GM21528 (cell line): ENCODE data around the gene FBXL7.

Experiments used
- ATAC-seq: cut with Tn5 transposase; IDR thresholded peaks from one replicate; pipeline ENCODE4 v1.9.1; 2021; ENCODE audit warnings: mild to moderate bottlenecking, moderate library complexity; ENCODE audit not compliant: unreplicated experiment, low FRiP score

The FBXL7 gene

GRCh38 chr5:15574806-15575325 is 74.9 kb downstream of the FBXL7 start:
- ATAC-seq: no peak

- ATAC-seq: no peak
These were observed 75.7 kb downstream of the FBXL7 start for GRCh38 chr5:15575666-15576065.

- ATAC-seq: no peak
These were observed 77.2 kb downstream of the FBXL7 start for GRCh38 chr5:15577132-15577531.

- ATAC-seq: no peak
These were observed 77.9 kb downstream of the FBXL7 start for GRCh38 chr5:15577831-15578230.

- no peak for ATAC-seq
These were observed 79.4 kb downstream of the FBXL7 start for GRCh38 chr5:15579193-15579990.

GRCh38 chr5:15584528-15584927 is 84.5 kb downstream of the FBXL7 start:
- ATAC-seq: no peak

GRCh38 chr5:15585128-15585527 is 85.1 kb downstream of the FBXL7 start:
- no peak for ATAC-seq

GRCh38 chr5:15585841-15586591 is 86.0 kb downstream of the FBXL7 start:
- ATAC-seq: no peak

GRCh38 chr5:15587916-15588315 is 87.9 kb downstream of the FBXL7 start:
- no peak for ATAC-seq

- no peak for ATAC-seq
These were observed 92.7 kb downstream of the FBXL7 start for GRCh38 chr5:15592728-15593127.

- no peak for ATAC-seq
These were observed 95.1 kb downstream of the FBXL7 start for GRCh38 chr5:15594977-15595568.

GRCh38 chr5:15595929-15596328 is 95.9 kb downstream of the FBXL7 start:
- ATAC-seq: no peak

GRCh38 chr5:15596936-15597335 is 97.0 kb downstream of the FBXL7 start:
- ATAC-seq: no peak

- no peak for ATAC-seq
These were observed 97.8 kb downstream of the FBXL7 start for GRCh38 chr5:15597804-15598203.

- ATAC-seq: no peak
These were observed 98.4 kb downstream of the FBXL7 start for GRCh38 chr5:15598294-15598902.

- ATAC-seq: no peak
These were observed 100.1 kb downstream of the FBXL7 start for GRCh38 chr5:15600035-15600434.

GRCh38 chr5:15601274-15601673 is 101.3 kb downstream of the FBXL7 start:
- ATAC-seq: no peak

GRCh38 chr5:15601853-15602252 is 101.9 kb downstream of the FBXL7 start:
- ATAC-seq: no peak

GRCh38 chr5:15604986-15605385 is 105.0 kb downstream of the FBXL7 start:
- ATAC-seq: no peak

- ATAC-seq: no peak
These were observed 106.2 kb downstream of the FBXL7 start for GRCh38 chr5:15606197-15606596.

- ATAC-seq: no peak
These were observed 107.1 kb downstream of the FBXL7 start for GRCh38 chr5:15607076-15607475.
